Activated CD4-positive, alpha-beta T cell treated with anti-CD3 and anti-CD28 coated beads, Interleukin-2, amount 50 U/mL, for 48 hours (primary cell): ENCODE results near the gene ATP6V0B.

ENCODE experiments used
- DNase-seq, 2 experiments: peaks; one replicate each; pipeline ENCODE4 v3.0.0-alpha.2; 2020

The ATP6V0B gene

GRCh38 chr1:43974443-43975248 is at the start of gene ATP6V0B:
TSS of gene ATP6V0B (plus strand) at chr1:43974960. CDS start at chr1:43975041, 81 bp downstream.
- DNase-seq = peak; percentile 97 to 98

- no peak for DNase-seq
Measured at GRCh38 chr1:43925846-43926245, 48.9 kb upstream of the ATP6V0B start.

- no peak for DNase-seq
Measured at GRCh38 chr1:43930168-43930948, 44.4 kb upstream of the ATP6V0B start.

GRCh38 chr1:43930949-43931275 is 43.8 kb upstream of the ATP6V0B start:
- no peak for DNase-seq

GRCh38 chr1:43931711-43932660 is 42.8 kb upstream of the ATP6V0B start:
- no peak for DNase-seq

- DNase-seq = no peak
Measured at GRCh38 chr1:43932786-43933385, 41.9 kb upstream of the ATP6V0B start.

GRCh38 chr1:43933386-43934100 is 41.2 kb upstream of the ATP6V0B start, which contains the start of gene ARTN:
TSS of gene ARTN (plus strand) at chr1:43933801. CDS start at chr1:43935657, 1,856 bp downstream.
- DNase-seq = no peak

GRCh38 chr1:43934101-43934985 is 40.4 kb upstream of the ATP6V0B start:
- DNase-seq = peak; percentile 72 to 75

GRCh38 chr1:43934986-43935324 is 39.8 kb upstream of the ATP6V0B start:
- no peak for DNase-seq

- no peak for DNase-seq
Measured at GRCh38 chr1:43935711-43936427, 38.9 kb upstream of the ATP6V0B start.

GRCh38 chr1:43936431-43937151 is 38.2 kb upstream of the ATP6V0B start:
- DNase-seq = no peak

GRCh38 chr1:43937179-43937865 is 37.4 kb upstream of the ATP6V0B start:
- DNase-seq = no peak

- no peak for DNase-seq
Measured at GRCh38 chr1:43938383-43938782, 36.4 kb upstream of the ATP6V0B start.

GRCh38 chr1:43938892-43939587 is 35.7 kb upstream of the ATP6V0B start:
- DNase-seq = no peak

- DNase-seq = no peak
Measured at GRCh38 chr1:43942411-43942810, 32.3 kb upstream of the ATP6V0B start.

- DNase-seq = no peak
Measured at GRCh38 chr1:43944860-43945259, 29.9 kb upstream of the ATP6V0B start.

- no peak for DNase-seq
Measured at GRCh38 chr1:43945674-43946235, 29.0 kb upstream of the ATP6V0B start.
